ENCODE data around the gene PHF20.
"Not testable (repeated sequence)": the region's sequence is repeated elsewhere in the genome, so short reads cannot be mapped to it uniquely, and the experiment has no call there.

PHF20 gene

DNA sequence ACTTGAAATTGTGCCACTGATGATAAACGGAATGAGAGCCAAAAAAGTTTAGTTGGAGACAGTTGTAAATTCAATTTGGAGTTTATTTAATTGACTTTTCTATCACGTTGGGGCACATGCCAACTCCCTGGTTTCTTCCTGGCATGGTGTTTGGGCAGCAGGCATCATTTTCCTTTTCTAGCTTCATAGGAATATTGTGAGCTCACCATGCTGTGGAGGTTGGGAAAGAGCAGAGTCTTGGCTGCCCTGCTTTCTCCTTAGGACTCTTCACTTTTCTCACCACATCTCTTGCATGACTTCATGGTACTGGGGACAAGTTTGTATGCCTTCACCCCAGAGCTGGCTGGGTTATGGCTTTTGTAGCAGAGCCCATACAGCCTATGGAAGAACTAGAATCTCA, 176.1 kb downstream of the PHF20 start:
- Histone ChIP-seq H3K4me1 (ENCODE audit: control insufficient read depth, insufficient read depth, low read length) (no peaks in the 10 kb centered on the region), H3K27me3 (ENCODE audit: control insufficient read depth, insufficient read depth, low read length) (no peaks in the 10 kb centered on the region), H3K27ac (ENCODE audit: low read length) (no peak overlapping the region), H3K4me3 (ENCODE audit: low read length) (no peak overlapping the region), H3K9me3 (ENCODE audit: control insufficient read depth, insufficient read depth, low read length) (no peaks in the 10 kb centered on the region), H3K36me3 (ENCODE audit: control insufficient read depth, insufficient read depth, low read length) (0 out of 2 replicates have a peak, but pooled peaks cover 3% of the 10 kb centered on the region)
- no CpG with 5 or more reads among the region's 2 CpGs for WGBS (ENCODE audit: insufficient coverage, insufficient read length)
- no peak for DNase-seq (ENCODE audit: low read depth, low spot score)

DNA sequence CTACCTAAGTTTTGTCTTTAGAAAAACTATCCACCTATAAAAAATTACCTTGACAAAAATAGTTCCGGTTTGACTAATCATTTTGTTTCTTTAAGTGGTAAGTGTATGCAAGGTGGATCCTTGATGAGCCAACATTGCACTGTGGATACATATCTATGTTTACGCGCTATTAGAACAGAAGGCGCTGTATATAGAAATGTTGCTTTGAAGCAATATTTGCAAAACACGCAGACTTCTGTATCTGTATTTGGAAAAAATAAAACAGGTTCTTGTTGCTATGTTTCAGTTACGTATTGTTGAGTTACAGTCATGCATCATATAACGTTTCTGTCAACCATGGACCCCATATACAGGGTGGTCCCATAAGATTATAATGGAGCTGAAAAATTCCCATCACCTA, 178.3 kb downstream of the PHF20 start:
- Histone ChIP-seq H3K4me1 (ENCODE audit: control insufficient read depth, insufficient read depth, low read length) (no peaks in the 10 kb centered on the region), H3K4me3 (ENCODE audit: low read length) (no peak overlapping the region), H3K9me3 (ENCODE audit: control insufficient read depth, insufficient read depth, low read length) (no peaks in the 10 kb centered on the region), H3K36me3 (ENCODE audit: control insufficient read depth, insufficient read depth, low read length) (no peaks in the 10 kb centered on the region; the same call in 1 of the 2 replicates), H3K27me3 (ENCODE audit: control insufficient read depth, insufficient read depth, low read length) (no peaks in the 10 kb centered on the region), H3K27ac (ENCODE audit: low read length) (no peak overlapping the region)
- WGBS (ENCODE audit: insufficient coverage, insufficient read length) = no CpG with 5 or more reads among the region's 7 CpGs
- DNase-seq (ENCODE audit: low read depth, low spot score) = no peak

DNA sequence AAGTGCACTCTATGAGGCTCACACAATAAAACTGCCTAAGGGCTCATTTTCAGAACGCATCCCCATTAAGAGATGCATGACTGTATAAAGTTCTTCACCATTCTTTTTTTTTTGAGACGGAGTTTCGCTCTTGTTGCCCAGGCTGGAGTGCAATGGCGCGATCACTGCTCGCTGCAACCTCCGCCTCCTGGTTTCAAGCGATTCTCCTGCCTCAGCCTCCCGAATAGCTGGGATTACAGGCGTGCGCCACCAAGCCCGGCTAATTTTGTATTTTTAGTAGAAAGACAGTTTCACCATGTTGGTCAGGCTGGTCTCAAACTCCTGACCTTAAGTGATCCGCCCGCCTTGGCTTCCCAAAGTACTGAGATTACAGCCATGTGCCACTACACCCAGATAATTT, 180.3 kb downstream of the PHF20 start:
- not testable (repeated sequence) for DNase-seq (ENCODE audit: low read depth, low spot score); H3K27ac ChIP-seq (ENCODE audit: low read length); H3K4me1 ChIP-seq (ENCODE audit: control insufficient read depth, insufficient read depth, low read length); H3K36me3 ChIP-seq (ENCODE audit: control insufficient read depth, insufficient read depth, low read length); H3K9me3 ChIP-seq (ENCODE audit: control insufficient read depth, insufficient read depth, low read length); H3K27me3 ChIP-seq (ENCODE audit: control insufficient read depth, insufficient read depth, low read length); H3K4me3 ChIP-seq (ENCODE audit: low read length)
- WGBS (ENCODE audit: insufficient coverage, insufficient read length) = no CpG with 5 or more reads among the region's 14 CpGs

DNA sequence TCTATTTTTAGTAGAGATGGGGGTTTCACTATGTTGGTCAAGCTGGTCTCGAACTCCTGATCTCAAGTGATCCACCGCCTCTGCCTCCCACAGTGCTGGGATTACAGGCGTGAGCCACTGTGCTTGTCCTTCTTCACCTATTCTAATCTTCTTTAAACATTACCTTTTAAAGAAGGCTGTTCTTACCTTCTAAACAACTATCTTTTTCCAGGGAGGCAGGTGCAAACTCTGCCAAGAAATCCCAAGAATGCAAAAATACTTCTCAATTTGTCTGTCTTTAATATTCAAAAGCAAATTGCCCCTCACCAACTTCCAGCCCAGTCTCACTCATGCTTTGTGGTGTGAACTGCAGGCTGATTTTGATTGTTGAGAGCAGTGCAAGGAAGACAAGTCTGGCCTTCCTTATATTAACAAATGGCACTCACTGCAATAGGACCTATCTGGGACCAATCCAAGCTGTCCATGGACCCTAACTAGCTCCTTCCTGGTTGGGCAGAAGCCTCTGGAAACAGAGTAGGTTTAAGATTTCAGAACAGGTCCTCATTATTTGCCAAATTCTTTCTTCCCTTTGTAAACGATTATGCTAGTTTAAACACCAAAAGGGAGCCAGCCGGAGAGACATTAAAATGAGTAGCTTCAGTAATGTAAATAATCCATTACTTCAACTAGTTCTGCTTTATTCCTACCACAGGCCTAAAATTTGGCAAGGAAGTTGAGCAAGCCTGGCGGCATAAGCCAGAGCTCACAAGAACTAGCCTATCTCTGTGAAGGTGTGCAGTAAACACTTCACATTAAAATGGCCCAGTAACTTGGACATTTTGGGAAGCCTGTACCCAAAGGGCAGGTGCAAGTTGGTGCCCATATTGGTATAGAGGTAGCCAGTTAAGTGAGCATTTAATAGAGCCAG, 180.9 kb downstream of the PHF20 start:
- Histone ChIP-seq H3K27me3 (ENCODE audit: control insufficient read depth, insufficient read depth, low read length) (no peaks in the 10 kb centered on the region), H3K4me3 (ENCODE audit: low read length) (peak overlapping the region; percentile 61; the same call in 1 of the 2 replicates), H3K27ac (ENCODE audit: low read length) (no peak overlapping the region), H3K36me3 (ENCODE audit: control insufficient read depth, insufficient read depth, low read length) (no peaks in the 10 kb centered on the region; the same call in 1 of the 2 replicates), H3K9me3 (ENCODE audit: control insufficient read depth, insufficient read depth, low read length) (no peaks in the 10 kb centered on the region), H3K4me1 (ENCODE audit: control insufficient read depth, insufficient read depth, low read length) (no peaks in the 10 kb centered on the region)
- no peak for DNase-seq (ENCODE audit: low read depth, low spot score)
- WGBS (ENCODE audit: insufficient coverage, insufficient read length) = no CpG with 5 or more reads among the region's 6 CpGs

DNA sequence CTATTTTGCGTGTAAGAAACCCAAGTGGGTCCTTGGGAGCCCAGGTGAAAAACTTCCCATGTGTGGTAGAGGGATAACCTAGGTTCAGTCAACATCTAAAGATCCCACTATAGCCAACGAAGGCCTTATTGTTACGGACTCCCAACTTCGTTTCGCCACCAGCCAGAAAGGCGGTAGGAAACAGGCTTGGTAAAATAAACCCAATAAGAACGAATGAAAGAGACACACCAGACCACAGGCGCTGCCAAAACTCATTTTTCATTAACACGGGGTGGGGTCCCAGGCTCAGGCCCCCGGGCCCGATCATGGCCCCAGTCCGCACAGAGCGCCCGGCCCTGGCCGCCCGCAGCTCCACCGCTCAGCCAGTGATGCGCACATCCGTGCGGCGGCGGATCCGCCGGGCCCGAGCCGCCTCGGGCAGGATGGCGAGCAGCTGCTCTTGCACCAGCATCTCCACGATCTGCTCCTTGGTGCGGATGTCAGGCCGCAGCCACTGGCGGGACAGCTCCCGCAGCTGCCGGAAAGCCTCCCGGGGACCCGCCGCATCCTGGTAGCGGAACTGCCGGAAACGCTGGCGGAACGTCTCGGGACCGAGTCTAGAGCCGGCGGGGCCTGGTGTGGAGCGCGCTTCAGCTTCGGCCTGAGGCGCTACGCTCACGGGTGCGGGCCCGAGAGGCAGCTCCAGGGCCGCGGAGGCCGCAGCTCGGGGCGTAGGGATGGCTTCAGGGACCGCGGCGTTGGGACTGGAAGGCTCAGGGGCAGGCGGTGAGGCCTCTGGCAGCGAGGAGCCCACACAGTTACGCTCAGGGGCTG, 181.8 kb downstream of the PHF20 start:
- no CpG with 5 or more reads among the region's 65 CpGs for WGBS (ENCODE audit: insufficient coverage, insufficient read length)
- no peaks in the 10 kb centered on the region for H3K9me3 ChIP-seq (ENCODE audit: control insufficient read depth, insufficient read depth, low read length)
- no peaks in the 10 kb centered on the region for H3K4me1 ChIP-seq (ENCODE audit: control insufficient read depth, insufficient read depth, low read length)
- peak overlapping the region; percentile 61 for H3K4me3 ChIP-seq (ENCODE audit: low read length)
- no peak overlapping the region for H3K27ac ChIP-seq (ENCODE audit: low read length)
- H3K27me3 ChIP-seq (ENCODE audit: control insufficient read depth, insufficient read depth, low read length) = no peaks in the 10 kb centered on the region
- no peaks in the 10 kb centered on the region; the same call in 1 of the 2 replicates for H3K36me3 ChIP-seq (ENCODE audit: control insufficient read depth, insufficient read depth, low read length)
- no peak for DNase-seq (ENCODE audit: low read depth, low spot score)

DNA sequence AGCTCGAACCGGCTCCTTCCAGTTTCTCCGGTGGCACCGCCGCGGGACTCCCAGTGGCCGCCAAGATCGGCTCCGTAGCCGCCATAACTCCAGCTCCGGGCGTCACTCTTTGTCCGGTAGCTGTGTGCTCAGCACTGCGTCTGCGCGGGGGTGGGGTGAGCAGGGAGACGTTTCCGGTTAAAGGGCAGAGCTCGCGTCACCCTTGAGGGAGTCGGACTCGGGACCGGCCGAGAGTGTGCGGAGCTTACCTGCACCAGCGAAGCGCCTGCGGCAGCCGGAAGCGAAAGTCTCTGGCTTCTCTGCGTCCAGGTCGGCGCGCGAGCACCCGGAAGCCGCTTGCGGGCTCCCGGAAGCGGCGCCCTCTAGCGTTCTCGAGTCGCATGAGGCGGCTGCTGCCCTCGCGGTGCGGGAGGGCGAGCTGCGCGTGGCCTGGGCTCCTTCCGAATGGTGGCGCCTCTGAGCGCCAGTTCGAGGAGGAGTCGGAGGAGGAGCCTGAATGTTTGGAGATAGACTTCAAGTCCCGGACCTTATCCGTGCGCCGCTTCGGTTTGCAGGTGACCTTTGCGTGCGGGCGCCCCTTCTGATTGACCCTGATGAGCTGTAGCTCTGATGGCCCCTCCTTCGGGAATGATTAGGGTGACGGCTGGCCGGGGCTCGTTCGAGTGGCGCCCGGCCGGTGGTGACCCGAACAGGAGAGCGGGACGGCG, 182.5 kb downstream of the PHF20 start, which contains the start of gene SCAND1:
SCAND1 (minus strand) TSS at position 303 of the 707 bp plus-strand sequence; CDS start at position 85, 218 bp downstream.
- WGBS (ENCODE audit: insufficient coverage, insufficient read length) = no CpG with 5 or more reads among the region's 76 CpGs
- peak within 1 kb of the TSS; percentile 61 for H3K4me3 ChIP-seq (ENCODE audit: low read length)
- no peaks in the 10 kb centered on the region; the same call in 1 of the 2 replicates for H3K36me3 ChIP-seq (ENCODE audit: control insufficient read depth, insufficient read depth, low read length)
- H3K27me3 ChIP-seq (ENCODE audit: control insufficient read depth, insufficient read depth, low read length) = no peaks in the 10 kb centered on the region
- no peaks in the 10 kb centered on the region for H3K9me3 ChIP-seq (ENCODE audit: control insufficient read depth, insufficient read depth, low read length)
- H3K4me1 ChIP-seq (ENCODE audit: control insufficient read depth, insufficient read depth, low read length) = no peaks in the 10 kb centered on the region
- H3K27ac ChIP-seq (ENCODE audit: low read length) = no peak within 1 kb of the TSS
- peak; percentile 94 for DNase-seq (ENCODE audit: low read depth, low spot score)

DNA sequence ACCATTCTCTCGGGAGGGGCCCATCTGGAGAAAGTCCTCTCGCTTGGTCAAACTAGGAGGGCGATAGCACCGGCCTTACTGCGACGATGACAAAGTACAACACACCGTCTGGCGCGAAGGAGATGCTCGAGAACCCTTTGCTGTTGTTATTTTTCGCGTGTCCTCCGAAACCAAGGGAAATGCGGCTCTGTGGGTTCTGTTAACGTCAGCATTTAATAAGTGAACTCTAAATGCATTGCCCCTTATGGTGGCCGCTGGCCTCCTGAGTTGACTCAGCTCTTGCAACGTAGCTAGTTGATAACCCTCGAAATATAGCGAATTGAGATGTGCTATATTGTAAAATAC, 183.1 kb downstream of the PHF20 start:
- H3K9me3 ChIP-seq (ENCODE audit: control insufficient read depth, insufficient read depth, low read length) = no peaks in the 10 kb centered on the region
- H3K27ac ChIP-seq (ENCODE audit: low read length) = no peak overlapping the region
- WGBS (ENCODE audit: insufficient coverage, insufficient read length) = no CpG with 5 or more reads among the region's 19 CpGs
- peak overlapping the region; percentile 61; the same call in 1 of the 2 replicates for H3K4me3 ChIP-seq (ENCODE audit: low read length)
- DNase-seq (ENCODE audit: low read depth, low spot score) = no peak
- no peaks in the 10 kb centered on the region for H3K4me1 ChIP-seq (ENCODE audit: control insufficient read depth, insufficient read depth, low read length)
- no peaks in the 10 kb centered on the region; the same call in 1 of the 2 replicates for H3K36me3 ChIP-seq (ENCODE audit: control insufficient read depth, insufficient read depth, low read length)
- H3K27me3 ChIP-seq (ENCODE audit: control insufficient read depth, insufficient read depth, low read length) = no peaks in the 10 kb centered on the region

DNA sequence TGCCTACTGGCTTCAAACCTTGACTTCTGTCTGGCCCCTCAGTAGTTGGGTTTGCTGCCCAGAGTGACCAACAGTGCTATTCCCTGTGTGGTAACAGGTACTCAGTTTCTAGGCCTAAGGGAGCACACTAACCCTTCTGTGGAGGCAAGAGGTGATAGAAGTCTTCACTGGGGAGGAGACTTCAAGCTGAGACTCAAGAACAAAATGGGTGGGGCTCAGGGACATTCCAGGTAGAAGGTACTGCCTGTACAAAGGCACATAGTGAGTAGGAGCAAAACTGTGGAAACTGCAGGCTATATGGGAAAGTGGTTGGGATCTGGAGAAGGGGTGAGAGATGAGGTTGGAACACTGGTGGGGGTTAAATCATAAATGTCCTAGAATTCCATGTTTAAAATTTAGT, 184.8 kb downstream of the PHF20 start:
- H3K4me3 ChIP-seq (ENCODE audit: low read length) = no peak overlapping the region
- no peaks in the 10 kb centered on the region; the same call in 1 of the 2 replicates for H3K36me3 ChIP-seq (ENCODE audit: control insufficient read depth, insufficient read depth, low read length)

DNA sequence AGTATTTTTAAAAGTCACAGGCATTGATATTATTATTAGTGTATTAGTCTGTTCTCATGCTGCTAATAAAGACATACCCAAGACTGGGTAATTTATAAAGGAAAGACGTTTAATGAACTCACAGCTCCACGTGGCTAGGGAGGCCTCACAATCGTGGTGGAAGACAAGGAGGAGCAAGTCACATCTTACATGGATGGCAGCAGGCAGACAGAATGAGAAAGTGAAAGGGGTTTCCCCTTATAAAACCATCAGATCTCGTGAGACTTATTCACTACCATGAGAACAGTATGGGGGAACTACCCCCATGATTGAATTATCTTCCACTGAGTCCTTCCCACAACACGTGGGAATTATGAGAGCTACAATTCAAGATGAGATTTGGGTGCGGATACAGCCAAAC, 187.5 kb downstream of the PHF20 start:
- not testable (repeated sequence) for H3K4me3 ChIP-seq (ENCODE audit: low read length); H3K27me3 ChIP-seq (ENCODE audit: control insufficient read depth, insufficient read depth, low read length); H3K27ac ChIP-seq (ENCODE audit: low read length); DNase-seq (ENCODE audit: low read depth, low spot score); H3K4me1 ChIP-seq (ENCODE audit: control insufficient read depth, insufficient read depth, low read length); H3K36me3 ChIP-seq (ENCODE audit: control insufficient read depth, insufficient read depth, low read length); H3K9me3 ChIP-seq (ENCODE audit: control insufficient read depth, insufficient read depth, low read length)
- WGBS (ENCODE audit: insufficient coverage, insufficient read length) = no CpG with 5 or more reads among the region's 6 CpGs

More for the DNA sequence above, 184.8 kb downstream of the PHF20 start:
- H3K4me1 ChIP-seq (ENCODE audit: control insufficient read depth, insufficient read depth, low read length) = no peaks in the 10 kb centered on the region
- H3K27me3 ChIP-seq (ENCODE audit: control insufficient read depth, insufficient read depth, low read length) = no peaks in the 10 kb centered on the region
- DNase-seq (ENCODE audit: low read depth, low spot score) = no peak
- no peak overlapping the region for H3K27ac ChIP-seq (ENCODE audit: low read length)
- no peaks in the 10 kb centered on the region for H3K9me3 ChIP-seq (ENCODE audit: control insufficient read depth, insufficient read depth, low read length)

DNA sequence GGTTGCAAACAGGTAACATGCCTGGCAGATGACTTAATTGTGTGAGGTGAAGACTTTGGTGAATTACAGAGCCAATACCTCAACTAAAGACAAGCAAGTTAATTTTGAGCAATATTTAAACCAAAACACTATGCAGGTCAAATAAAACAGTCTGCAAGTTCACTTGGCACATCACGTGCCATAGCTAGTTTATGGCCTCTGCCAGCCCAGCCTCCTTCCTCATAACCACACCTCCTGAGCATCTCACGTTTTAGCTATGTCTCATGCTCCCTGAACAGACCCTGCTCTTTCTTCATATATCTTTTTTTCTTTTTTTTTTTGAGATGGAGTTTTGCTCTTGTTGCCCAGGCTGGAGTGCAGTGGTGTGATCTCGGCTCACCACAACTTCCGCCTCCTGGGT, 192.1 kb downstream of the PHF20 start:
- WGBS (ENCODE audit: insufficient coverage, insufficient read length) = no CpG with 5 or more reads among the region's 4 CpGs

More for the DNA sequence above, 192.1 kb downstream of the PHF20 start:
- Histone ChIP-seq H3K9me3 (ENCODE audit: control insufficient read depth, insufficient read depth, low read length) (no peaks in the 10 kb centered on the region), H3K27ac (ENCODE audit: low read length) (no peak overlapping the region), H3K36me3 (ENCODE audit: control insufficient read depth, insufficient read depth, low read length) (no peaks in the 10 kb centered on the region), H3K4me3 (ENCODE audit: low read length) (no peak overlapping the region), H3K27me3 (ENCODE audit: control insufficient read depth, insufficient read depth, low read length) (no peaks in the 10 kb centered on the region), H3K4me1 (ENCODE audit: control insufficient read depth, insufficient read depth, low read length) (peaks cover 2% of the 10 kb centered on the region; the same call in 1 of the 2 replicates)
- no peak for DNase-seq (ENCODE audit: low read depth, low spot score)
